Aorta (tissue), 5 donors: Measurements from ENCODE around the gene MGME1. TPM values are rescaled to one million over a fixed set of nuclear protein-coding genes. Genes with fewer than 3 reads are reported as not detected.

Experiments used
- ATAC-seq: fragments of 200-7000 bp; cut with Tn5 transposase; one replicate; pipeline ENCODE4 v1.9.1; 2022; ENCODE audit warnings: moderate library complexity; ENCODE audit not compliant: low FRiP score
- DNase-seq, 2 donors: peaks; one replicate each; pipeline ENCODE4 v3.0.0-alpha.2; 2020
- H3K27ac ChIP-seq, 2 donors: one replicate each; pipeline ENCODE4 v1.5.1; 2013; ENCODE audit warnings: low read length in 2 of 2, mild to moderate bottlenecking in 2 of 2, moderate library complexity in 2 of 2, control low read depth in 1 of 2, inconsistent platforms in 1 of 2, low read depth in 1 of 2
- H3K27me3 ChIP-seq, 2 donors: one replicate each; pipeline ENCODE4 v1.6.1; 2013; ENCODE audit warnings: control low read depth in 1 of 2, low read length in 1 of 2, mild to moderate bottlenecking in 1 of 2, moderate library complexity in 1 of 2; ENCODE audit not compliant: insufficient read depth in 2 of 2, control insufficient read depth in 1 of 2
- H3K36me3 ChIP-seq, 2 donors: one replicate each; pipeline ENCODE4 v1.6.1; 2013; ENCODE audit warnings: control low read depth in 1 of 2, low read length in 1 of 2, mild to moderate bottlenecking in 1 of 2; ENCODE audit not compliant: insufficient read depth in 2 of 2, control insufficient read depth in 1 of 2
- H3K4me1 ChIP-seq, 2 donors: one replicate each; pipeline ENCODE4 v1.6.1; 2013; ENCODE audit warnings: low read length in 2 of 2, control low read depth in 1 of 2, mild to moderate bottlenecking in 1 of 2, moderate library complexity in 1 of 2; ENCODE audit not compliant: insufficient read depth in 2 of 2, control insufficient read depth in 1 of 2
- H3K4me3 ChIP-seq, 2 donors: one replicate each; pipeline ENCODE4 v1.5.1; 2013; ENCODE audit warnings: low read length in 2 of 2, control low read depth in 1 of 2, mild to moderate bottlenecking in 1 of 2
- H3K9me3 ChIP-seq: one replicate; pipeline ENCODE4 v1.6.1; 2013; ENCODE audit warnings: mild to moderate bottlenecking, low read length; ENCODE audit not compliant: control insufficient read depth
- WGBS, 2 donors: extraction: QIAGEN DNeasy Blood & Tissue Kit; methylation state at CpG; one replicate each; pipeline ENCODE4 v1.1.7; 2013; 5-methylcytosine and 5-hydroxymethylcytosine counted together
- intact Hi-C, 2 donors: fragments of 100-400 bp; cut with DNase I; formaldehyde crosslinking; loops; one replicate each; pipeline versions ENCODE4 v1.14.2 to v1.15.0; 2022
- polyA plus RNA-seq, 2 donors: library from polyadenylated mRNA; stranded (reverse); fragments of 200-250 nt; gene quantifications; one replicate each; pipeline ENCODE4 v1.2.3, GENCODE V29; 2013
- total RNA-seq, 2 donors: library from RNA; stranded (reverse); fragmentation: NEBNext Ultra II Directional; extraction: Animal tissue kit (Norgen Biotek cat#: 25700); gene quantifications; one replicate each; pipeline ENCODE4 v1.2.1, GENCODE V29; 2021
- donor health status: healthy with polysubstance abuse.
- donor health status: Bipolar disorder and iron deficiency.
- donor health status: DM: no; HTN: no; CAD: no.
- donor health status: DM: no; HTN: no; CAD: no.
- donor health status: DM: yes; HTN: yes; CAD: no.

The MGME1 gene
- total and polyA plus RNA-seq, 4 donors = 8.8 to 14.7 (median 12.1) TPM

DNA sequence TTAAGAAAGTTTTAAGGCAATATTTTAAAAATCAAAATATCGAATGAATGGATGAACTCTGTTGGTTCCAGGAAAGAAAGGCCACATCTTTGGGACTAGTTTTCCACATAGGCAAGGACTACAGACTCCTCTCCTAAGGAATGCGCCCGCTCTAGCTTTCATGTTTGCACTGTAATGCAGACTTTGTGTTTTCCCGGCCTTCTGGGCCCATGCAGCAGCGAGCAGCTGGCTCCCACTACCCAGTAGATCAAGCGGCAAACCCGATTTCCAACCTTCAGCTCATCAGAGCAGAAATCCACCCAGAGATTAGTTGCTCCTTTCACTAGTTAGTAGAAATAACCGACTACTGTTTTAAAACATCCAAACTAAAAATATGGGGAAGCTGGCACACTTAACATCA is 61.2 kb downstream of the MGME1 start:
- intact Hi-C loops = no loop called here
- no peak overlapping the region for H3K27ac ChIP-seq
- no peak overlapping the region for H3K4me3 ChIP-seq
- 68 to 70% methylated on average over 8 of the region's 8 CpGs for WGBS, 2 donors
- DNase-seq = no peak
- no peaks in the 10 kb centered on the region for H3K9me3 ChIP-seq
- H3K4me1 ChIP-seq = no peaks in the 10 kb centered on the region
- no peaks in the 10 kb centered on the region for H3K27me3 ChIP-seq
- no peak for ATAC-seq
- H3K36me3 ChIP-seq = no peaks in the 10 kb centered on the region

GRCh38 chr20:18031050-18031449 is 62.2 kb downstream of the MGME1 start:
- intact Hi-C loops = no loop called here
- Histone ChIP-seq H3K27me3 (no peaks in the 10 kb centered on the region), H3K36me3 (no peaks in the 10 kb centered on the region), H3K4me1 (no peaks in the 10 kb centered on the region), H3K9me3 (no peaks in the 10 kb centered on the region), H3K27ac (no peak overlapping the region), H3K4me3 (no peak overlapping the region)
- no peak for ATAC-seq
- no peak for DNase-seq
- WGBS, 2 donors = 85 to 87% methylated on average over 15 of the region's 15 CpGs

- Histone ChIP-seq H3K27me3 (no peaks in the 10 kb centered on the region), H3K4me3 (no peak overlapping the region), H3K27ac (no peak overlapping the region), H3K4me1 (no peaks in the 10 kb centered on the region), H3K36me3 (no peaks in the 10 kb centered on the region), H3K9me3 (no peaks in the 10 kb centered on the region)
- WGBS, 2 donors = 68 to 71% methylated on average over 7 of the region's 7 CpGs
- DNase-seq (no peak), ATAC-seq (no peak)
- intact Hi-C loops = no loop called here
These were observed 63.2 kb downstream of the MGME1 start for GRCh38 chr20:18031888-18032509.

GRCh38 chr20:18032977-18033892 is 64.4 kb downstream of the MGME1 start:
- WGBS, 2 donors = 59 to 61% methylated on average over 17 of the region's 17 CpGs

DNA sequence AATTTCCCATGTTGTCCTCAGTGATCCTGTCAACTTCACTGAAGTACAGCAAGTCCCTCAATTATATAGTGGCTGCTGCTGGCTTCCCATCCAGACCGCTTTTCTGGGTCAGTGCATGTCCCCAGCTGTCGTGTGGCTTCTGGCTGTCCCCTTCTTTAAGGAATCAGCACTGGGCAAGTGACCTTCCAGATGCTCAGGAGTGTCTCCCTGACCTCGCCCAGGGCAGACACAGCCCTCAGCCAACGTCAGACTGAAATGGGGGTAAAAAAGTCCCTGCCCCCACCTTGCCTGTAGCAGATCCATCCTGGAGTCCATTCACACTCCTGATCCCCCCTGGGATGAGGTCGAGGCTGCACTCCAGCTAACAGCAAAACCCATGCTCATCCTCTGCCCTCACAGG is 65.2 kb downstream of the MGME1 start:
- Histone ChIP-seq H3K4me3 (no peak overlapping the region), H3K36me3 (no peaks in the 10 kb centered on the region), H3K27ac (no peak overlapping the region), H3K9me3 (no peaks in the 10 kb centered on the region), H3K4me1 (no peaks in the 10 kb centered on the region), H3K27me3 (no peaks in the 10 kb centered on the region)
- intact Hi-C loops = no loop called here
- no peak for DNase-seq
- WGBS, 2 donors = 46 to 49% methylated on average over 5 of the region's 5 CpGs
- no peak for ATAC-seq

More at GRCh38 chr20:18032977-18033892, 64.4 kb downstream of the MGME1 start:
- H3K27me3 ChIP-seq = no peaks in the 10 kb centered on the region
- DNase-seq (no peak), ATAC-seq (no peak)
- no peak overlapping the region for H3K4me3 ChIP-seq
- no peaks in the 10 kb centered on the region for H3K4me1 ChIP-seq
- H3K9me3 ChIP-seq = no peaks in the 10 kb centered on the region
- intact Hi-C loops = no loop called here
- H3K36me3 ChIP-seq = no peaks in the 10 kb centered on the region
- no peak overlapping the region for H3K27ac ChIP-seq

- H3K36me3 ChIP-seq = no peaks in the 10 kb centered on the region
- 70 to 76% methylated on average over 5 of the region's 5 CpGs for WGBS, 2 donors
These were observed 70.2 kb downstream of the MGME1 start for GRCh38 chr20:18039063-18039462.

More at GRCh38 chr20:18039063-18039462, 70.2 kb downstream of the MGME1 start:
- ATAC-seq (no peak), DNase-seq (no peak)
- H3K4me1 ChIP-seq = no peaks in the 10 kb centered on the region
- no peak overlapping the region for H3K27ac ChIP-seq
- intact Hi-C loops = no loop called here
- H3K9me3 ChIP-seq = peaks cover 5% of the 10 kb centered on the region
- peaks cover 0 to 2% of the 10 kb centered on the region in 2 donors for H3K27me3 ChIP-seq
- H3K4me3 ChIP-seq = no peak overlapping the region

Other genes with a start within 250 kb of the MGME1 start
- gene SNX5, start 224 bp upstream of the MGME1 start, total RNA-seq = 10 to 100 TPM; 51.2 to 70.9 TPM
- 10 to 100 TPM; 56.1 to 62.5 TPM for gene SNX5, start 224 bp upstream of the MGME1 start, polyA plus RNA-seq
- gene OVOL2, start 88.9 kb downstream of the MGME1 start, total RNA-seq = not detected
- 1 to 10 TPM in 1 of 2 donors, under 1 TPM in 1; 0.08 to 3.1 TPM for gene OVOL2, start 88.9 kb downstream of the MGME1 start, polyA plus RNA-seq
- gene KAT14, start 168.8 kb downstream of the MGME1 start, total RNA-seq = 10 to 100 TPM in 1 of 2 donors, 1 to 10 TPM in 1; 8.3 to 11.8 TPM
- gene KAT14, start 168.8 kb downstream of the MGME1 start, polyA plus RNA-seq = 1 to 10 TPM; 4.7 to 5.0 TPM
- 10 to 100 TPM in 1 of 2 donors, 1 to 10 TPM in 1; 8.0 to 10.6 TPM for gene PET117, start 168.8 kb downstream of the MGME1 start, total RNA-seq
- 10 to 100 TPM in 1 of 2 donors, 1 to 10 TPM in 1; 7.6 to 19.4 TPM for gene PET117, start 168.8 kb downstream of the MGME1 start, polyA plus RNA-seq